PC-9 (cell line): ENCODE data around the gene RFT1. TPM values are rescaled to one million over a fixed set of nuclear protein-coding genes. Genes with fewer than 3 reads are reported as not detected.

Source experiments
- BruUV-seq: library from RNA; stranded (reverse); fragments of 400-500 nt; replicated peaks from 2 replicates; lab custom pipeline; 2021; lab: Mats Ljungman, UMichigan
- CTCF ChIA-PET: fragments of 300-600 bp; sonication (Branson Sonifier 250); formaldehyde crosslinking; loops from one replicate; lab custom pipeline; 2022; ENCODE audit warnings: antibody characterized with exemption; lab: Charles Lee
- POLR2A ChIA-PET: fragments of 300-600 bp; sonication (Branson Sonifier 250); formaldehyde crosslinking; loops from one replicate; lab custom pipeline; 2022; ENCODE audit warnings: antibody characterized with exemption; ENCODE audit not compliant: unreplicated experiment; lab: Charles Lee
- DNase-seq, 2 experiments: peaks; one replicate each; pipeline versions ENCODE4 v3.0.0 to v3.0.0-alpha.2; 2015 to 2022; ENCODE audit warnings: mixed read lengths in 1 of 2
- H2AFZ ChIP-seq: fragments of 200-600 bp; sonication (generic); 2 replicates; pipeline ENCODE4 v1.8.1; 2017; ENCODE audit warnings: antibody characterized with exemption
- H3F3A ChIP-seq: fragments of 200-600 bp; sonication (generic); 2 replicates; pipeline ENCODE4 v1.8.1; 2017; ENCODE audit warnings: antibody characterized with exemption, mild to moderate bottlenecking, low read depth; ENCODE audit not compliant: insufficient read depth
- H3K27ac ChIP-seq: fragments of 200-600 bp; sonication (generic); 2 replicates; pipeline ENCODE4 v1.6.1; 2016; ENCODE audit warnings: mixed run types
- H3K27me3 ChIP-seq: fragments of 200-600 bp; sonication (generic); 2 replicates; pipeline ENCODE4 v1.6.1; 2016; ENCODE audit warnings: low read depth, mixed run types; ENCODE audit not compliant: insufficient read depth
- H3K36me3 ChIP-seq: fragments of 200-600 bp; sonication (generic); 2 replicates; pipeline ENCODE4 v1.6.1; 2016; ENCODE audit warnings: low read depth, mixed run types
- H3K4me1 ChIP-seq: fragments of 200-600 bp; sonication (generic); replicated peaks from 2 replicates; pipeline ENCODE4 v1.6.1; 2016; ENCODE audit warnings: mixed run types; ENCODE audit not compliant: insufficient read depth
- H3K4me2 ChIP-seq: fragments of 200-600 bp; sonication (generic); 2 replicates; pipeline ENCODE4 v1.6.1; 2017; ENCODE audit warnings: mixed run types
- H3K4me3 ChIP-seq: fragments of 200-600 bp; sonication (generic); 2 replicates; pipeline ENCODE4 v1.6.1; 2016; ENCODE audit warnings: mixed run types
- H3K79me2 ChIP-seq: fragments of 200-600 bp; sonication (generic); 2 replicates; pipeline ENCODE4 v1.6.1; 2017; ENCODE audit warnings: low read depth, mixed run types
- H3K9me2 ChIP-seq: fragments of 200-600 bp; sonication (generic); 2 replicates; pipeline ENCODE4 v1.8.1; 2017; ENCODE audit warnings: mild to moderate bottlenecking; ENCODE audit not compliant: insufficient read depth
- H3K9me3 ChIP-seq: fragments of 200-600 bp; sonication (generic); 2 replicates; pipeline ENCODE4 v1.8.1; 2016; ENCODE audit warnings: low read depth; ENCODE audit not compliant: insufficient read depth
- H4K20me1 ChIP-seq: fragments of 200-600 bp; sonication (generic); 2 replicates; pipeline ENCODE4 v1.8.1; 2017; ENCODE audit not compliant: insufficient read depth
- CTCF ChIP-seq: fragments of 200-600 bp; sonication (generic); conservative IDR thresholded peaks from 2 replicates; pipeline ENCODE4 v1.6.1; 2017; ENCODE audit warnings: mixed run types, antibody characterized with exemption, mild to moderate bottlenecking, moderate library complexity
- EZH2 ChIP-seq: fragments of 200-600 bp; sonication (generic); IDR thresholded peaks from 2 replicates; pipeline ENCODE4 v1.8.0; 2017; ENCODE audit warnings: antibody characterized with exemption, low read depth
- intact Hi-C: fragments of 100-400 bp; cut with micrococcal nuclease; formaldehyde crosslinking; loops from one replicate; pipeline ENCODE4 v1.10.0; 2022; ENCODE audit not compliant: unreplicated experiment
- total RNA-seq: library from RNA; stranded (reverse); gene quantifications from 2 replicates; pipeline ENCODE4 v1.2.3, GENCODE V29; 2021

Gene RFT1
- total RNA-seq, 1 experiment from 2014 or later, result 31.0 TPM

GRCh38 chr3:53104762-53105161, 25.5 kb downstream of the RFT1 start:
- Histone ChIP-seq H3K9me2 (no peaks in the 10 kb centered on the region), H3F3A (peaks cover 9% of the 10 kb centered on the region; the same call in 1 of the 2 replicates), H3K4me2 (no peak overlapping the region), H3K4me1 (peaks cover 10% of the 10 kb centered on the region), H3K9me3 (no peaks in the 10 kb centered on the region), H3K36me3 (peaks cover 8% of the 10 kb centered on the region; the same call in 1 of the 2 replicates), H3K79me2 (no peaks in the 10 kb centered on the region), H4K20me1 (no peaks in the 10 kb centered on the region), H2AFZ (no peak overlapping the region), H3K4me3 (no peak overlapping the region), H3K27ac (no peak overlapping the region), H3K27me3 (no peaks in the 10 kb centered on the region)
- DNase-seq, result no peak
- ChIA-PET CTCF (no interaction called here), POLR2A (no interaction called here)
- intact Hi-C loops, result no loop called here
- BruUV-seq, result no TSS peak
- TF ChIP-seq EZH2 (no peak), CTCF (no peak)

GRCh38 chr3:53103397-53104296, 26.6 kb downstream of the RFT1 start:
- TF ChIP-seq CTCF, result no peak
- no peak for TF ChIP-seq EZH2
- H3K9me3 ChIP-seq, result no peaks in the 10 kb centered on the region
- H3F3A ChIP-seq, result no peaks in the 10 kb centered on the region
- no peak overlapping the region for H3K4me3 ChIP-seq
- no peak overlapping the region for H3K4me2 ChIP-seq
- no peaks in the 10 kb centered on the region for H4K20me1 ChIP-seq
- H3K27me3 ChIP-seq, result no peaks in the 10 kb centered on the region
- 0 out of 2 replicates have a peak, but pooled peaks cover under 1% of the 10 kb centered on the region for H3K4me1 ChIP-seq
- BruUV-seq, result no TSS peak
- CTCF ChIA-PET, result no interaction called here
- 0 out of 2 replicates have a peak, but pooled peaks cover 3% of the 10 kb centered on the region for H3K36me3 ChIP-seq
- POLR2A ChIA-PET, result interaction anchor here (0.6 kb wide), 1 partner anchor 206 kb away, joined by 3 read pairs; no protein-coding TSS in a partner anchor
- no peaks in the 10 kb centered on the region for H3K79me2 ChIP-seq
- no peak for DNase-seq
- no peak overlapping the region for H2AFZ ChIP-seq
- intact Hi-C loops, result no loop called here
- no peaks in the 10 kb centered on the region for H3K9me2 ChIP-seq
- no peak overlapping the region for H3K27ac ChIP-seq

GRCh38 chr3:53102601-53103147, 27.6 kb downstream of the RFT1 start:
- POLR2A ChIA-PET, result no interaction called here
- no TSS peak for BruUV-seq
- H3K9me3 ChIP-seq, result no peaks in the 10 kb centered on the region
- H3K79me2 ChIP-seq, result no peaks in the 10 kb centered on the region
- H3K4me2 ChIP-seq, result no peak overlapping the region
- TF ChIP-seq CTCF (no peak), EZH2 (no peak)
- H3K36me3 ChIP-seq, result 0 out of 2 replicates have a peak, but pooled peaks cover 3% of the 10 kb centered on the region
- H3K4me1 ChIP-seq, result no peaks in the 10 kb centered on the region
- no peaks in the 10 kb centered on the region for H4K20me1 ChIP-seq
- DNase-seq, result no peak
- intact Hi-C loops, result no loop called here
- H3K27ac ChIP-seq, result no peak overlapping the region
- H2AFZ ChIP-seq, result no peak overlapping the region
- H3F3A ChIP-seq, result no peaks in the 10 kb centered on the region
- H3K27me3 ChIP-seq, result no peaks in the 10 kb centered on the region
- CTCF ChIA-PET, result no interaction called here
- no peak overlapping the region for H3K4me3 ChIP-seq
- H3K9me2 ChIP-seq, result no peaks in the 10 kb centered on the region
